Stimulated activated CD4-positive, alpha-beta T cell treated with anti-CD3 and anti-CD28 coated beads, Interleukin-4, amount 100 ng/mL, for 1 hour (primary cell): ENCODE measurements around the gene ANAPC13.

Experiments used
- DNase-seq: peaks from one replicate; pipeline ENCODE4 v3.0.0-alpha.2; 2020

Gene ANAPC13

GRCh38 chr3:134481166-134481565 lies 4.6 kb downstream of the ANAPC13 start:
- no peak for DNase-seq

- DNase-seq, result no peak
Measured at GRCh38 chr3:134480546-134480945, 5.2 kb downstream of the ANAPC13 start.

- no peak for DNase-seq
Measured at GRCh38 chr3:134477938-134478337, 7.8 kb downstream of the ANAPC13 start.

GRCh38 chr3:134477002-134477401 lies 8.8 kb downstream of the ANAPC13 start:
- DNase-seq, result no peak

GRCh38 chr3:134476306-134476705 lies 9.5 kb downstream of the ANAPC13 start:
- DNase-seq, result no peak

- no peak for DNase-seq
Measured at GRCh38 chr3:134474956-134475355, 10.8 kb downstream of the ANAPC13 start.

- peak; percentile 69 for DNase-seq
Measured at GRCh38 chr3:134473868-134474546, 11.8 kb downstream of the ANAPC13 start.

GRCh38 chr3:134472831-134473230 lies 13.0 kb downstream of the ANAPC13 start:
- DNase-seq, result no peak

- DNase-seq, result no peak
Measured at GRCh38 chr3:134471521-134472193, 14.1 kb downstream of the ANAPC13 start.

GRCh38 chr3:134468519-134468918 lies 17.3 kb downstream of the ANAPC13 start:
- DNase-seq, result no peak

- no peak for DNase-seq
Measured at GRCh38 chr3:134466331-134466730, 19.5 kb downstream of the ANAPC13 start.

- DNase-seq, result no peak
Measured at GRCh38 chr3:134464689-134465365, 21.0 kb downstream of the ANAPC13 start.

GRCh38 chr3:134464064-134464688 lies 21.6 kb downstream of the ANAPC13 start:
- no peak for DNase-seq

- DNase-seq, result no peak
Measured at GRCh38 chr3:134463676-134464063, 22.1 kb downstream of the ANAPC13 start.

GRCh38 chr3:134462331-134462941 lies 23.3 kb downstream of the ANAPC13 start:
- no peak for DNase-seq

- DNase-seq, result no peak
Measured at GRCh38 chr3:134460965-134461364, 24.8 kb downstream of the ANAPC13 start.

GRCh38 chr3:134459562-134459961 lies 26.2 kb downstream of the ANAPC13 start:
- no peak for DNase-seq

GRCh38 chr3:134458406-134458945 lies 27.3 kb downstream of the ANAPC13 start:
- no peak for DNase-seq

GRCh38 chr3:134457376-134458074 lies 28.3 kb downstream of the ANAPC13 start:
- no peak for DNase-seq

- DNase-seq, result no peak
Measured at GRCh38 chr3:134453631-134454030, 32.2 kb downstream of the ANAPC13 start.

GRCh38 chr3:134449951-134450350 lies 35.8 kb downstream of the ANAPC13 start:
- DNase-seq, result no peak

- DNase-seq, result no peak
Measured at GRCh38 chr3:134449277-134449676, 36.5 kb downstream of the ANAPC13 start.
